HG03521 (cell line): ENCODE data around the gene DEFB119.
"Not testable (repeated sequence)": the region's sequence is repeated elsewhere in the genome, so short reads cannot be mapped to it uniquely, and the experiment has no call there.

Source experiments
- ATAC-seq: cut with Tn5 transposase; IDR thresholded peaks from one replicate; pipeline ENCODE4 v1.9.1; 2021; ENCODE audit warnings: mild to moderate bottlenecking, moderate library complexity; ENCODE audit not compliant: unreplicated experiment

Gene DEFB119, protein sequence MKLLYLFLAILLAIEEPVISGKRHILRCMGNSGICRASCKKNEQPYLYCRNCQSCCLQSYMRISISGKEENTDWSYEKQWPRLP

GRCh38 chr20:31390490-31390889 lies at the start of gene DEFB119:
TSS of gene DEFB119 (minus strand) at chr20:31390590. CDS start at chr20:31390483, 107 bp downstream.
- ATAC-seq = no peak

- no peak for ATAC-seq
These were observed 40.3 kb upstream of the DEFB119 start for GRCh38 chr20:31430568-31431115.

DNA sequence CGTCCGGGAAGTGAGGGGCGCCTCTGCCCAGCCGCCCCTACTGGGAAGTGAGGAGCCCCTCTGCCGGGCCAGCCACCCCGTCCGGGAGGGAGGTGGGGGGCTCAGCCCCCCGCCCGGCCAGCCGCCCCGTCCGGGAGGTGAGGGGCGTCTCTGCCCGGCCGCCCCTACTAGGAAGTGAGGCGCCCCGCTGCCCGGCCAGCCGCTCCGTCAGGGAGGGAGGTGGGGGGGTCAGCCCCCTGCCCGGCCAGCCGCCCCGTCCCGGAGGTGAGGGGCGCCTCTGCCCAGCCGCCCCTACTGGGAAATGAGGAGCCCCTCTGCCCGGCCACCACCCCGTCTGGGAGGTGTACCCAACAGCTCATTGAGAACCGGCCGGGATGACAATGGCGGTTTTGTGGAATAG lies 37.2 kb upstream of the DEFB119 start:
- ATAC-seq = not testable (repeated sequence)

DNA sequence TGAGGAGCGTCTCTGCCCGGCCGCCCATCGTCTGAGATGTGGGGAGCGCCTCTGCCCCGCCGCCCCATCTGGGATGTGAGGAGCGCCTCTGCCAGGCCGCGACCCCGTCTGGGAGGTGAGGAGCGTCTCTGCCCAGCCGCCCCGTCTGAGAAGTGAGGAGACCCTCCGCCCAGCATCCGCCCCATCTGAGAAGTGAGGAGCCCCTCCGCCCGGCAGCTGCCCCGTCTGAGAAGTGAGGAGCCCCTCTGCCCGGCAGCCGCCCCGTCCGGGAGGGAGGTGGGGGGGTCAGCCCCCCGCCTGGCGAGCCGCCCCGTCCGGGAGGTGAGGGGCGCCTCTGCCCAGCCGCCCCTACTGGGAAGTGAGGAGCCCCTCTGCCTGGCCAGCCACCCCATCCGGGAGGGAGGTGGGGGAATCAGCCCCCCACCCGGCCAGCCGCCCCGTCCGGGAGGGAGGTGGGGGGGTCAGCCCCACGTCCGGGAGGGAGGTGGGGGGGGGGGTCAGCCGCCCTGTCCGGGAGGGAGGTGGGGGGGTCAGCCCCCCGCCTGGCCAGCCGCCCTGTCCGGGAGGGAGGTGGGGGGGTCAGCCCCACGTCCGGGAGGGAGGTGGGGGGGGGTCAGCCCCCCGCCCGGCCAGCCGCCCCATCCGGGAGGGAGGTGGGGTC lies 36.6 kb upstream of the DEFB119 start:
- not testable (repeated sequence) for ATAC-seq

GRCh38 chr20:31425797-31426196 lies 35.4 kb upstream of the DEFB119 start:
- no peak for ATAC-seq

- no peak for ATAC-seq
These were observed 27.9 kb upstream of the DEFB119 start for GRCh38 chr20:31418307-31418706.

- no peak for ATAC-seq
These were observed 25.3 kb upstream of the DEFB119 start for GRCh38 chr20:31415653-31416052.

DNA sequence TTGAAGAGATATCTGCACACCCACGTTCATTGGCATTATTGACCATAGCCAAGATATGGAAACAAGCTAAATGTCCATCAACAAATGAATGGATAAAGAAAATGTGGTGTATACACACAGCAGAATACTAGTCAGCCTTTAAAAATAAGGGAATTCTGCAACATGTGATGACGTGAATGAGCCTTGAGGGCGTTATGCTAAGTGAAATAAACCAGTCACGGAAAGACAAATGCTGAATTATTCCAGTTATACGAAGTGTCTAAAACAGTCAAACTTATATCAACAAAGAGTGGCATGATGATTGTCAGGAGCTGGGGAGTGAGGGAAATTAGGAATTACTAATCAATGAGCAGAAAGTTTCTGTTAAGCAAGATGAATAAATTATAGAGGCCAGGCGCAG lies 24.0 kb upstream of the DEFB119 start:
- no peak for ATAC-seq

- no peak for ATAC-seq
These were observed 19.6 kb upstream of the DEFB119 start for GRCh38 chr20:31410011-31410410.

DNA sequence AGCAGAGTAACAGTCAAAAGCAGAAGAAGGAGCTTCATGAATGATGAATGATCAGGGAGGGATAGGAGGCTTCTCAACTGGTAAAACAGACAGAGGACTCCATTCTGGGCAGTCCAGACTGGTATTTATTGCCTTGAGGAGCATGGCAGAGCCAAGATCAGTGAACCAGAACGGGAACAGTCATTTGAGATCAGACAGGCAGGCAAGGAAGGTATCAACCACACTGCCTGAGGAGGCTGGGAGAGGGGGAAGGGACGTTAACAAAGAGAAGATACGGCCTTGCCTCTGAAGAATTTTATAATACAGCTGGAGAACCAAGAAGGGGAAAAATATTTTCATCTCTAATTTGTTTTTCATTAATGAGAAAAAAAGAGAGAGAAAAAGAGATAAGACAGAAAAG lies 15.7 kb upstream of the DEFB119 start, which contains the start of gene DEFB121:
DEFB121 (minus strand) TSS at position 101 of the 400 bp plus-strand sequence; CDS start at position 38, 63 bp downstream.
- no peak for ATAC-seq

GRCh38 chr20:31403886-31404285 lies 13.5 kb upstream of the DEFB119 start:
- ATAC-seq = no peak

GRCh38 chr20:31394900-31395299 lies 4.5 kb upstream of the DEFB119 start:
- no peak for ATAC-seq

DNA sequence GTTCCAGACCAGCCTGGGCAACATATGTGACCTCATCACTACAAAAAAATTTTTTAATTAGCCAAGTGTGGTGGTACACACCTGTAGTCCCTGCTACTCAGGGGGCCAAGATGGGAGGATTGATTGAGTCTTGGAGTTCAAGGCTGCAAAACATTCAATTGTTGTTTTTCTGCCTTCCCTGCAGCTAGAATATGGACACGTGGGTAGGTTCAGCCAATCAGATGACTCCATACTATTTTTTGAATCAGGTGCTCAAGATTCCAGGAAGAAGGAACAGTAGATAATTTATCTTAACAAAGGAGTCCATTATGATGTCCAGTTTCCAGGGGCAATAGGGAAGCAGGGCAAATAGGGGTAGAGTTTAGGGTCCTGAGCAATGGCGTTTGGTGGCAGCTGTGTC lies 2.4 kb upstream of the DEFB119 start:
- no peak for ATAC-seq

DNA sequence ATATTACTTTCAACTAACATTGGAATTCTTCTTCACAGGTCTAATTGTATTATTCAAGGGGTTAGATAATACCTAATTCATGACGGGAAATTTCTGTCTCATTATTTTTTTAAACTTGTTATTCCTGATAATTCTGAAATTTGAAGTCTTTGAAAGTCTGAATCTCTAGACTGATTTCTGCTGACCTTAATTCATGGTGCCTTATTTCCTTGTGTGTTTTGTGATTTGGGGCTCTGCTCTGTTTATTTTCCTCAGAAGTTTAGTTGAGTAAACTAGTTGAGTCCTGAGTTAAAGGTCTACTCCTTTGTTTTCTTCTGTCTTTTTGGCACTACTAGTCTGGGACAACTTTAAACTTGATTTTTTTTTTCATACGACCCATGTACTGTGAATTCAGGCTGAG lies 16.0 kb downstream of the DEFB119 start:
- no peak for ATAC-seq

GRCh38 chr20:31368301-31368700 lies 22.1 kb downstream of the DEFB119 start, which contains the start of gene DEFB118:
TSS of gene DEFB118 (plus strand) at chr20:31368601. CDS start at chr20:31368651, 50 bp downstream.
- ATAC-seq = no peak

DNA sequence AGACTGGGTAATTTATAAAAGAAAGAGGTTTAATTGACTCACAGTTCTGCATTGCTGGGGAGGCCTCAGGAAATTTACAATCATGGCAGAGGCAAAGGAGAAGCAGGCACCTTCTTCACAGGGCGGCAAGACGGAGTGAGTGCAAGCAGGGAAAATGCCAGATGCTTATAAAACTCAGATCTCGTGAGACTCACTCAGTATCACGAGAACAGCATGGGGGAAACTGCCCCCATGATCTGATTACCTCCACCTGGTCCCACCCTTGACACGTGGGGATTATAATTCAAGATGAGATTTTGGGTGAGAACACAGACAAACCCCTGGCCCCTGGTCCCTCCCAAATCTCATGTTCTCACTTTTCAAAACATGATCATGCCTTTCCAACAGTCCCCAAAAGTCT lies 26.1 kb downstream of the DEFB119 start:
- not testable (repeated sequence) for ATAC-seq

DNA sequence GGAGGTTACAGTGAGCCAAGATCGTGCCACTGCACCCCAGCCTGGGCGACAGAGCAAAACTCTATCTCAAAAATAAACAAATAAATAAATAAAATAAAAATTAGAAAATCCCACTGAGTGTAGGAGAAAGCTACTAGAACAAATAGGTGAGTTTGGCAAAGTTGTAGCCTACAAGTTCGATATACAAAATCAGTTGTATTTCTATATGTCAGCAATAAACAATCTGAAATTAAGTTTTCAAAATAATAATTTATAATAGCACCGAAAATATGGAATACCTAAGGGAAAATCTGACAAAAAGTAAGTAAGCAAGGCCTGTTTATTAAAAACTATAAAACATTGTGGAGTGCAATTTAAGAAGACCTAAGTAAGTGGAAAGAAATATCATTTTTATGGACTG lies 27.1 kb downstream of the DEFB119 start:
- no peak for ATAC-seq

DNA sequence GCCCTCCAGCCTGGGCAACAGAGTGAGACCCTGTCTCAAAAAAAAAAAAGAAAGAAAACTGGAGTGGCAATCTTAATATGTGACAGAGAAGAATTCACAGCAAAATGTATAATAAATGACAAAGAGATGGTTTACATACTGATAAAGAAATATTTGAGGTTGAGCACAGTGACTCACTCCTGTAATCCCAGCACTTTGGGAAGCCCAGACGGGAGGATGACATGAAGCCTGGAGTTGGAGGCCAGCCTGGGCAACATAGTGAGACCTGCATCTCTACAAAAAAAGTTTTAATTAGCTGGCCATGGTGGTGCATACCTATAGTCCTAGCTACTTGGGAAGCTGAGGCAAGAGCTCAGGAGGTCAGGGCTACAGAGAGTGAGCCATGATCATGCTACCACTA lies 34.4 kb downstream of the DEFB119 start:
- no peak for ATAC-seq

- no peak for ATAC-seq
These were observed 48.9 kb downstream of the DEFB119 start for GRCh38 chr20:31341470-31341869.

DNA sequence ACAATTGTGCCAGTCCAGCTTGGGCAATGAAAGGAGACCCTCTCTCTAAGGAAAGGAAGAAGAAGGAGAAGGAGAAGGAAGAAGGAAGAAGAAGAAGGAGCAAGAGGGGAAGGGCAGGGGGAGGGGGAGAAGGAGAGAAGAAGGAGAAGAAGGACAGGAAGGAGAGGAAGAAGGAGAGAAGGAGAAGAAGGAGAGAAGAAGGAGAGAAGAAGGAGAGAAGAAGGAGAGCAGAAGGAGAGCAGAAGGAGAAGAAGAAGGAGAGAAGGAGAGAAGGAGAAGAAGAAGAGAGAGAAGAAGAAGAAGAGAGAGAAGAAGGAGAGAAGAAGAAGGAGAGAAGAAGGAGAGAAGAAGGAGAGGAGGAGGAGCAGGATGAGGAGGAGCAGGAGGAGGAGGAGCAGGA lies 59.5 kb downstream of the DEFB119 start:
- no peak for ATAC-seq
